Measurements from ENCODE around the gene PASK.

Gene PASK

GRCh38 chr2:241142593-241142992 lies 6.7 kb downstream of the PASK start:
- no peak for DNase-seq

DNA sequence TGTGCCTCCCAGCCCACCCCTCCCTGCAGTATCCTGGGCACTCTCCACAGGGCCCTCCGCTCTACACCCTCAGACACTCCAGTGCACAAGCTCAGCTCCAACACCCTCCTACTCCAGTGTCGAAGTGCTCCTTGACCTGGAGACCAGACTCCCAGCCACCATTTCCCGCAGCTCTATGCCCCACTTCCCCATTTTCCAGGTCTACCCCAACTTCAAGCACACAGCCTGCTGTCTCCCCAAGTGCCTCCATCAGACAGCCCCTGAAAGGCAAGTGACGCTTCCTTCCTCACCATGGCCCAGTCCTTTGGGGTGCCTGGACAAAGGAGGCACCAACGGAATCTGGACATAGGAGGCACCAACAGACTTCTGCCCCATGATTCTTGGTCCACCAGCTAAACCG lies 7.2 kb downstream of the PASK start:
- no peak for DNase-seq

GRCh38 chr2:241141214-241141770 lies 8.0 kb downstream of the PASK start:
- DNase-seq, result no peak

DNA sequence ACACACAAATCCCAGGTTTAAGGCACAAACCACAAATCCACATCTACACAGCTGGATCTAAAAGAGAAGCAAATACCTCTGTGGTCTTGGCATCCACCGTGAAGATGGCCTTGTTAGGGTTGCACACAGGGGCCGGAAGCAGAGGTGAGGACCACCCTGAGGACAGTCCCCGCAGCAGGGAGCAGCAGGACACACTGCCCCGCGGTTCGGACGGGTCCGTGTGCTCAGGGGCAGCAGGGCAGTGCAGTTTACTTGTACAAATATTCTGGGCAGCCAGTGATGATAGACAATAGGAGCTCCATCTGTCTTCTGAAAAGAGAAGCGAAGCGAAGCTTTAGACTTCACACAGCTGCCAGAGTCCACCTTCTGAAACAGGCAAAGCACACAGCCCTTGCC lies 8.8 kb downstream of the PASK start:
- DNase-seq, result no peak

- no peak for DNase-seq
Measured at GRCh38 chr2:241139531-241140444, 9.5 kb downstream of the PASK start.

- DNase-seq, result no peak
Measured at GRCh38 chr2:241138471-241138870, 10.8 kb downstream of the PASK start.

DNA sequence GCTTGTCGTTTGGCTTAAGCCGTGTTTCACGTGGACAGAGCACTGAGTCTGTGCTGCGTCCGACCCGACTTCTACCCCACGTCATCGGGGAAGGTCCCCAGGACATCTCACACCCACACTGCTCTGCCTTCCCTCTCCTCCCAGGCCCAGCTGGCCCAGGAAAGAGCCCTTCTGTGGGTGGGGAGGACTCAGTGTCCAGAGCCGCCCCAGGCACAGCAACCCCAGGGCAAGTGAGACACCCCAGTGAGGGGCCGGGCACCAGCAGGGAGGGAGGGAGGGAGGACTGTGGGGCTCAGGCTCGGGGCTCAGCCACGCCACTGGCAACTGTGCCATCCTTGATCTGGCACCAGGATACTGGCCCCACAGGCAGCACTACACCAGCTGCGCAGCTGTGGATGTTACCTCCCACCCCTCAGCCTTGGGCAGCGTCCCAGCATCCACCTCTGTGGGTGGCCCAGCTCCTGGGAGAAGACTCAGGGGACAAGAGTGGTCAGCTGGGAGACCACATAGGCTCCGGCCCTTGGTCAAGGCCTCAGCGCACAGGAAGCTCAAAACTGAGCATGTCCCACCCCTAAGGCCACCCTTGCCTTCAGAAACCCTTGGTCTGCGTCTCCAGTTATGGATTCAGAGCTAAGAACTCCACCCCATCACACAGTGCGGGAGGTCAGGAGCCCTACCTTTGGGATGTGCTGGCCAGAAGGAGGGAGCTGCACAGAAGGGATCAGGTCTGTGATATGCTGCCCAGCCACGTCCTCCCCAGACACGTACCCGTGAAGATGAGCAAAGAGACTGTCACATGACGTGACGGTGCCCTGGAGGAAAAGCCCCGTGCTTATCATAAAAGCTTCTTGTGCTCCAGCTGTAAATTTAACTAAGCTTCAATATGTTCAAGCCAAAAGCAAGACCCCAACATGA lies 11.7 kb downstream of the PASK start:
- DNase-seq, result no peak

GRCh38 chr2:241136661-241137260 lies 12.5 kb downstream of the PASK start:
- DNase-seq, result no peak

DNA sequence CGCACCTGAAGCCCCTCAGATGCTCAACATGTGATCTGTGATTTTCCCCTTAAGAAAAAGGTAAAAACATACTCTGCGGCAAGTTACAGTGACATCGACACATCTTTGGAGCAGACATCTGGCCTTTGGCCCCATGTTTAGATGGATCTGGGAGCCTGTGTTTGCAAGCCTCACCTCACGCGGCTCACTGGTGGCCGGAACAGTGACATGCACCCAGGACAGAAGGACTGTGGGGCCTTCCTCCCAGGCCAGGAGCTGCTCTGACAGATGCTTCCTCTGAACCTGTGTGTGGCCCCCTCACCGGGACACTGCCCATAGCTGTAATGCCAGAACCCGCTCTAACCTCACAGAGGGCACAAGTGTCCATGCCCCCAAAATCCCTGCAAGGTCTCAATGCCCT lies 13.1 kb downstream of the PASK start:
- DNase-seq, result no peak

GRCh38 chr2:241135737-241136136 lies 13.5 kb downstream of the PASK start:
- DNase-seq, result no peak

DNA sequence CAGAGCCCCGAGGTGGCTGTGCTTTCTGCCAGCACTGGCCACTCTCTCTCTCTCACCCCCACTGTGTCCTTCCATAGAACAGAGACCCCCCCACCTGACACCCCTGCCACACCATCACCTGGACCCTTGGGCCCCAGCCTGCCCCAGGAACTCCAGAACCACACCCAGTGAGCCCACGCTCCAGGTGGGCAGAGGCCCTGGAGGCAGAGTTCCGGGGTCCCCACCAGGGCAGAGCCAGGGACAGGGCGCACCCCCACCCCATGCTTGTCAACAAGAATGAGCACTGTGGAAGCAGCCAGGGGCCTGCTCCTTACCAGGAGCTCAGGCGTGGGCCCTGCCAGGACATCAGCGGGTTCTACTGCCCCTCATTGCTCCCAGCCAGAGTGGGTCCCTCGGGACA lies 14.6 kb downstream of the PASK start:
- no peak for DNase-seq

GRCh38 chr2:241133436-241133820 lies 15.8 kb downstream of the PASK start:
- no peak for DNase-seq

- DNase-seq, result no peak
Measured at GRCh38 chr2:241132538-241133435, 16.5 kb downstream of the PASK start.

GRCh38 chr2:241131531-241131930 lies 17.7 kb downstream of the PASK start:
- no peak for DNase-seq

DNA sequence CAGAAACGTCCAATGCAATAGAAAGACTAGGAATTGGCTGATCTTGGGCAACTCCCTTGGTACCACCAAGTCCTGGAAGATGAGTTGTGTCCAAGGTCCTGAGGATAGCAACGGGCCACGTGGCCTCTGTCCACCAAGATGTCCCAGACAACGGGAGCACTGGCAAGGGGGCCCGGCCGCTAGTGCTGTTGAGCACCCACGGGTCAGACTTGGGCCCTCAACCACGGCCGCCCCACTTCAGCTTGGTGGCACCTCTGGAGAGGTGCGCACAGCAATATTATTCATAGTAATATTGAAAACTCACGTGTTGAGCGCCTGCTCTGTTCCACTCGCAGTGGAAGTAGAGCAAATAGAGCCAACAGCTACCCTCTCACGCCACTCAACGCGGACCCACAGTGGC lies 19.0 kb downstream of the PASK start:
- DNase-seq, result no peak

- DNase-seq, result no peak
Measured at GRCh38 chr2:241129086-241129871, 20.0 kb downstream of the PASK start.

DNA sequence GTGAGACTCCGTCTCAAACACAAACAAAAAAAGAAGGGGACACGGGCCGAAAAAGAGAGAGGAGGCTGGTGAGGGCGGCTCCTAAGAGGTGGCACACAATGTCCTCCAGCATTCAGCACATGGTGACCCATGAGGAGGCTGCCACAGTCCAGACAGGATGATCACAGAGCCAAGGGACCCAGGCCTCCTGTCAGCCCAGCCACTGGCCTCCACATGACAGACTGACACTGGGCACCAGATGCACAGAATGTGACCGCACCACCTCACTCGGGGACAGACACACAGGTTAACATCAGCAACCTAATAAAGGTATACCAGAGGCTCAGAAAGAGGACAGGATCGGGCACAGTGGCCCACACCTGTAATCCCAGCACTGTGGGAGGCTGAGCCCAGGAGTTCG lies 21.0 kb downstream of the PASK start:
- DNase-seq, result no peak

- DNase-seq, result no peak
Measured at GRCh38 chr2:241126771-241127202, 22.5 kb downstream of the PASK start.

DNA sequence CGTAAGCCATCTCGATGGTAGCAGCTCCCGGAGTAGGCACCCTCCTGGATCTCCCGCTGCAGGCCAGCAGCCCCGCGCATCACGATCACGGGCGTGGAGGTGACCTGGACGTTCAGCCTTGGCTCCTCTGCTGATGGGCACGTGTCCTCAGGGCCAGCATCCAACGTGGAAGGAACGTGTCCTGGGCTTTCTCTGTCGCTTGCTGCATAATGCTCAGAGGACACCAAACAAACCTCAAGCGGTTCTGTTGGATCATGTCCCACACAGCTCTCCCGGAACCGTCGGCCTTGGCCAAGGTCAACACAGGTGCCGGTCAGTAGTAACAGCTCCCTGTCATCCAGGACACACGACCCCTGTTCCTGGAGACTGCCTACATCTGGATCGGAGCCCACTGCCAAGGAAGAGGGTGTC lies 23.1 kb downstream of the PASK start:
- no peak for DNase-seq

DNA sequence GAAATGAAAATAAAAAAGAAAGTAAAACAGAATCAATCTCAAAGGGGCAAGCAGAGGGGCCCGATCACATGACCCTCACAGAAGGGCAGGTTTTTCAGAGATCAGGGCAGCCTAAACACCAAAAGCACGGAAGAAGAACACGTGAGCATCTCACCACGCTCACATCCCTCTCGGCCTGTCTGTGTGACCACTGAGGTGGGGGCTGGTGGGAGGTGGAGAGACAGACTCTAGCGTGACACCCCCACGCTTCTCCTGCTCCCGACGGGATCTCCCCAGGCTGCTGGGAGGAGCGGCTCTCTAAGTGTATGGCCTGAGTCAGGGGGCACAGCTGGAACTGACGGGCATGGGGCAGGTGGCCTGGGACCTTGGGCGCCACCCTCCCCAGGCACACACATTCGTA lies 23.6 kb downstream of the PASK start:
- DNase-seq, result no peak

All from NCI-H2171 treated with DMSO at 0.1 percent for 48 hours (cell line).